MM.1S (cell line): Measurements from ENCODE around the gene SRC.

Experiments used
- EZH2 ChIP-seq: fragments of 300-600 bp; sonication (generic); optimal IDR thresholded peaks from 2 replicates; pipeline ENCODE3; 2017; ENCODE audit warnings: low read depth, mild to moderate bottlenecking, antibody characterized with exemption, low read length, mixed read lengths
- EZH2phosphoT487 ChIP-seq: fragments of 300-600 bp; sonication (generic); IDR thresholded peaks from 2 replicates; pipeline ENCODE4 v1.6.1; 2018; ENCODE audit warnings: antibody characterized with exemption, low read length
- TF ChIP-seq, protein P1 (sequence below): fragments of 300-600 bp; sonication (generic); IDR thresholded peaks from 2 replicates; pipeline ENCODE4 v1.5.1; 2016; ENCODE audit warnings: antibody characterized with exemption, low read length, mixed read lengths

DNA sequence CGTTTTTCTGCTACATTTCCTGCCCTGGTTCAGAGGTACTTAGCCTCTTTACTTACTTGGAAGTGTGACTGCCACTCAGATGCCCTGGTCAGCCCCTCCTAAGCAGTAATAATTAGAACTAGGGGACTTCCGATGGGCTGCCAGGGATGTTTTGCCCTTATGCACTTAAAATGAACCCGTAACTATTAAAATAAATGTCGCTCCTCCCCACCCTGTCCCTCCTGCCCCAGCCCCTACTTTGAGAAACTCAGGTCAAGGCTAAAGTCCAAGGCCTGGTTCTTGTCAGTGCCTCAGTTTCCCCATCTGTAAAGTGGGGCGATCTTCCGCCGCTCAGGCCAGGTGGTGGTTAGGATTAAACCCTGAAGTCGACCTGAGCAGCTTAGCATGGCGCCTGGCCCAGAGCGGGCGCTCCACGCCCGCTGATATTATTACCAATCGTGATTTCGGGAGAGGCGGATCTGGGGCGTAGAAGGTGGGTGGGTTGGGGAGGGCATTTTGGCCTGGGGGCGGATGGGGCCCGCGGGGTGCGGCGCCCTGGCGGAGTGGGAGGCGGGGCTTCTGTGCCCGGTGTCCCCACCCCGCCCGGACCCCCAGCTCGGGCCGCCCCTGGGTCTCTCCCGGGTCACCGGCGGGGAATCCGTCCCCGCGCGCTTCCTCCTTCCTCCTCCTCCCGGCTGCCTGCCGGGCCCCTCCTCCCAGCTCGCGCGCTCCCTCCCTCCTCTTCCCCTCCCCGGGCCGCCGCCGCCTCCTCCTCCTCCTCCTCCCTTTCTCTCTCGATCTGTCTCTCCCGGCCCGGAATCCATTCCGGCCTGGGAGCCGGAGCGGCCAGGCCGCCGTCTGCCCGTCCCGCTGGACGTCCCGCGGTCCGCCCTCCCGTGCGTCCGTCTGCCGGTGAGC, at the start of gene SRC:
- TF ChIP-seq, protein P1, sequence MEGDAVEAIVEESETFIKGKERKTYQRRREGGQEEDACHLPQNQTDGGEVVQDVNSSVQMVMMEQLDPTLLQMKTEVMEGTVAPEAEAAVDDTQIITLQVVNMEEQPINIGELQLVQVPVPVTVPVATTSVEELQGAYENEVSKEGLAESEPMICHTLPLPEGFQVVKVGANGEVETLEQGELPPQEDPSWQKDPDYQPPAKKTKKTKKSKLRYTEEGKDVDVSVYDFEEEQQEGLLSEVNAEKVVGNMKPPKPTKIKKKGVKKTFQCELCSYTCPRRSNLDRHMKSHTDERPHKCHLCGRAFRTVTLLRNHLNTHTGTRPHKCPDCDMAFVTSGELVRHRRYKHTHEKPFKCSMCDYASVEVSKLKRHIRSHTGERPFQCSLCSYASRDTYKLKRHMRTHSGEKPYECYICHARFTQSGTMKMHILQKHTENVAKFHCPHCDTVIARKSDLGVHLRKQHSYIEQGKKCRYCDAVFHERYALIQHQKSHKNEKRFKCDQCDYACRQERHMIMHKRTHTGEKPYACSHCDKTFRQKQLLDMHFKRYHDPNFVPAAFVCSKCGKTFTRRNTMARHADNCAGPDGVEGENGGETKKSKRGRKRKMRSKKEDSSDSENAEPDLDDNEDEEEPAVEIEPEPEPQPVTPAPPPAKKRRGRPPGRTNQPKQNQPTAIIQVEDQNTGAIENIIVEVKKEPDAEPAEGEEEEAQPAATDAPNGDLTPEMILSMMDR, result no peak
- TF ChIP-seq EZH2phosphoT487, result no peak
- TF ChIP-seq EZH2, result no peak
